GM18502 (cell line): ENCODE data around the gene CELSR3.

Source experiments
- ATAC-seq: cut with Tn5 transposase; IDR thresholded peaks from one replicate; pipeline ENCODE4 v1.9.1; 2021; ENCODE audit warnings: mild to moderate bottlenecking; ENCODE audit not compliant: unreplicated experiment, poor library complexity

Gene CELSR3

DNA sequence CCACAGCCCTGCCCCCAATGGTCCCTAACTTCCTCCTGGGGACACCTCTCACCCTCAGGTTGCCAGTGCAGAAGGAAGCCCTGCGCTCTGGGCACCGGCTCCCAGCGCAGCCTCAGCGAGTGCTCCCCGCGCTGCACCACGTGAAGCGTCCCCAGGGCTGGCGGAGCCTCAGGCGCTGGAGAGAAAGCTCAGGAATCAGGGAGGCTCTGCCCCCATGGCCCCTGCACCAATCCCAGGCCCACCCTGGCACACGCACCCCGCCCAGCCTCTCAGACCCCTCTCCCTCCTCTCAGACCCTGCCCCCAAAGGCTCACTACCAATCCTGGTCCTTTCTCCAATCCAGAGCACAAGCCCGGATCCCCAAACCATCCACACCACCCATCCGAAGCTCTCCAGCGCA, 74.5 kb downstream of the CELSR3 start:
- no peak for ATAC-seq

DNA sequence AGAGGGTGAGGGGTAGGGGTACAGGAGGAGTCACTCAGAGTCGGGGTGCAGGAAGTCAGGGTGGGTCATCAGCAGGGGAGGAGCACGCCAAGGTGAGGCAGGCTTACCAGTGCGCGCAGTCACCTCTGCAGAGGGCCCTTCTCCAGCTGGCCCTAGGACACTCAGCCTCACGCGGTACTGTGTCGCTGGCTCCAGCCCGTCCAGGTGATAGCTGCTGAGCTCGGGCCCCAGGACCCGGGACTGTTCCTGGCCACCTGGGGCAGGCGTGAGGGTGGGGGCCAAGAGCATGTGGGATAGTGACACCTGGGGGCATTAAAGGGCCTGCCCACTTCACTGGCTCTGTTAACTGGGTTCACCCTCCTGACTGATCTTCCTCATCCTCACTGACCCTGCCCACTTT, 75.0 kb downstream of the CELSR3 start:
- no peak for ATAC-seq
